Activated CD4-positive, alpha-beta T cell treated with anti-CD3 and anti-CD28 coated beads, Interleukin-2, amount 50 U/mL, for 4 hours (primary cell): ENCODE results near the gene MAPK6.
"Not testable (repeated sequence)": the region's sequence is repeated elsewhere in the genome, so short reads cannot be mapped to it uniquely, and the experiment has no call there.

Source experiments
- DNase-seq, 2 experiments: peaks; one replicate each; pipeline ENCODE4 v3.0.0-alpha.2; 2020

Gene MAPK6

GRCh38 chr15:52018693-52019393 lies at the start of gene MAPK6:
Gene MAPK6 (plus strand): TSS chr15:52019219. CDS start chr15:52046461, 27,242 bp downstream.
- DNase-seq: peak; percentile 92 to 94

- DNase-seq: no peak
Observed at GRCh38 chr15:51969728-51970127, 49.3 kb upstream of the MAPK6 start.

- DNase-seq: no peak
Observed at GRCh38 chr15:51970132-51970817, 48.7 kb upstream of the MAPK6 start.

GRCh38 chr15:51971032-51971374 lies 48.0 kb upstream of the MAPK6 start:
- DNase-seq: no peak

- peak; percentile 80 to 83 for DNase-seq
Observed at GRCh38 chr15:51971375-51972133, 47.5 kb upstream of the MAPK6 start, which contains the start of gene LEO1. Gene LEO1 (minus strand): TSS chr15:51971778. CDS start chr15:51971745, 33 bp downstream.

GRCh38 chr15:51973220-51973619 lies 45.8 kb upstream of the MAPK6 start:
- no peak for DNase-seq

- no peak for DNase-seq
Observed at GRCh38 chr15:51973775-51974174, 45.2 kb upstream of the MAPK6 start.

- peak in 1 of 2 experiments; percentile 5 for DNase-seq
Observed at GRCh38 chr15:51982013-51982769, 36.8 kb upstream of the MAPK6 start.

GRCh38 chr15:51982770-51983103 lies 36.3 kb upstream of the MAPK6 start:
- no peak for DNase-seq

GRCh38 chr15:51991141-51991540 lies 27.9 kb upstream of the MAPK6 start:
- DNase-seq: no peak

GRCh38 chr15:51992953-51993352 lies 26.1 kb upstream of the MAPK6 start:
- no peak for DNase-seq

- no peak for DNase-seq
Observed at GRCh38 chr15:52002351-52002750, 16.7 kb upstream of the MAPK6 start.

GRCh38 chr15:52003089-52003488 lies 15.9 kb upstream of the MAPK6 start:
- DNase-seq: not testable (repeated sequence)

GRCh38 chr15:52003710-52004109 lies 15.3 kb upstream of the MAPK6 start:
- DNase-seq: no peak

- no peak for DNase-seq
Observed at GRCh38 chr15:52004806-52005205, 14.2 kb upstream of the MAPK6 start.

- DNase-seq: no peak
Observed at GRCh38 chr15:52005748-52006701, 13.0 kb upstream of the MAPK6 start.

- DNase-seq: no peak
Observed at GRCh38 chr15:52006702-52007340, 12.2 kb upstream of the MAPK6 start.

- no peak for DNase-seq
Observed at GRCh38 chr15:52008359-52008697, 10.7 kb upstream of the MAPK6 start.

GRCh38 chr15:52008698-52009434 lies 10.2 kb upstream of the MAPK6 start:
- DNase-seq: no peak
